GM21786 (cell line): ENCODE results near the gene CASZ1.

Source experiments
- ATAC-seq: cut with Tn5 transposase; IDR thresholded peaks from one replicate; pipeline ENCODE4 v1.9.1; 2021; ENCODE audit not compliant: unreplicated experiment

CASZ1 gene

DNA sequence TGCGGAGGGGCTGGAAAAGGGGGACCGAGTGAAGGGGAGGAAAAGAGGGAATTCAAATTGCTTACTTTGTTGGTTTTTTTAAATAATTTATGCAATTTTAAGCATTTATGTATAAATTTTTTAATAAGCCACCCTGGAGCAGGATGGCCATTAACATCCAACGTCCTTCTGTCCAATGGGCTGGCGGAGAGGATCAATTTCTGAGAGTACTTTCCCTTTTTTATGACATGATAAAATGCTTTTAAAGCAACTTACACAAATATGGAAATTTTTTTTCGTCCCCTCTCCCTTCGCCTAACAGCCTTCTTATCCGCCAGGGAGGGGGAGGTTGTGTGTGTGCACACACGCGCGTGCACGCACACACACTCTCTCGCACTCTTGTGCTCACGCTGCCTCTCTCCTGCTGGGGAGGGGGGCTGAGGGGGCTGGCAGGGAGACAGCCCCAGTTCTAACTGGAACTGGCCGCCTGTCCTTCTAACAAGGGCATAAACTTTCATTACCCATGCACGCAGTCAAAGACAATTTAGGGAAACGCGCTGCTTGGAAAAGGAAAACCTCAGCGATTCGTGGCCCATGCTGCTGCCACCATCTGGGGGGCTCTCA, 123.2 kb downstream of the CASZ1 start:
- no peak for ATAC-seq

- no peak for ATAC-seq
These were observed 123.9 kb downstream of the CASZ1 start for GRCh38 chr1:10672343-10673050.

- no peak for ATAC-seq
These were observed 124.7 kb downstream of the CASZ1 start for GRCh38 chr1:10671622-10672342.

DNA sequence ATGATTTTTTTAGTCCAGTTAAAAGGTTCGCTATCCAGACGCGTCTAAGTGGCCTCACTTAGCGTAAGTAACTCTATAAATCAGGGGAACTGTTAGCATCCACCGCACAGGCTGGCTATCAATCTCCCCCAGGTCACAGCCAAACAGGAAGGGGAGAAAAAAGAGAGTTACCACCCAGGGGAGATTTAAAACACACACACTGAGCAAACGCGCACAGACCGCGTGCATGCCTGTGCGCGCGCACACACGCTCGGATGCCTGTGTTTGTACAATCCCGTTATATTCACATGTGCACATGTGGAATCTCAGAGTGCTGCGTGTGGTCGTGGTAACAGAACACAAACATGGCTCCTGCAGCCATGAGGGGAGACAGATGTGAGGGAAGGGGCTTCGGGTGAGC, 125.4 kb downstream of the CASZ1 start:
- no peak for ATAC-seq

DNA sequence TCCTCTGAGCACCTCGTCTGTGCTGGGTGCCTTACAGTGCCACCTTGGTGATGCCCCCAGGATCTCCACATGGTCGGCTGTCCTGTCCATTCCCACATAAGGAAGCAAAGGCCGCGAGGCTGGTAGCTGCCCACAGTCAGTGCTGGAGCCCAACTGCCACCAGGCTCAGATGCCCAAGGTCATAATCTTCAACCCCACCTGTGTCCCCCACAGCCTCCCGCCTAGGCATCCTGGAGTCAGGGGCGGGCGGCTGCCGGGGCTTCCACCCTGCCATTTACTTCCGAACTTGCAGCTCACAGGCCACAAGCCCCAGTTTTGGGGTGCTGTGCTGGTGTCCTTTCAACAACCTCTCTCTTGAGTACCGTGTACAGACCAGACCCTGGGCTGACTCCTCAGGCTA, 126.3 kb downstream of the CASZ1 start:
- no peak for ATAC-seq

DNA sequence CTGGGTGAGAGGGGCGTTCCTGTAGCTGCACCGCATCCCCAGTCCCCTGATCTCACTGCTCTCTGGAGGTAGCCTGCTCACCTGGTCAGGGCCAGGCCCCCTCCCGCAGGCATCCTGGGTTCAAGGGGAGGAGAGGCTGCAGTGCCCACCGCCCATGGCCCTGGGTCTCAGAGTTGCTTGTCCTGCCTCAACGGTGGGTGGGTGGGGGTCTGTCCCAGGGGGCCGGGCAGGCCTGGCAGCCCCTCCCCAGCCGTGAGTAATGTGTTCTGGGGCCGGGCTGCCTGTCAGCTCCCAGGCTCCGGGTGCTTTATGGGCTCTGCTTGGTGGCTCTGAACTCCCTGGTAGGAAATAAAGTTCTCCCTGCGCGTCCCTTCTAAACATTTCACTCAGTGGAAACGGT, 126.9 kb downstream of the CASZ1 start:
- no peak for ATAC-seq

DNA sequence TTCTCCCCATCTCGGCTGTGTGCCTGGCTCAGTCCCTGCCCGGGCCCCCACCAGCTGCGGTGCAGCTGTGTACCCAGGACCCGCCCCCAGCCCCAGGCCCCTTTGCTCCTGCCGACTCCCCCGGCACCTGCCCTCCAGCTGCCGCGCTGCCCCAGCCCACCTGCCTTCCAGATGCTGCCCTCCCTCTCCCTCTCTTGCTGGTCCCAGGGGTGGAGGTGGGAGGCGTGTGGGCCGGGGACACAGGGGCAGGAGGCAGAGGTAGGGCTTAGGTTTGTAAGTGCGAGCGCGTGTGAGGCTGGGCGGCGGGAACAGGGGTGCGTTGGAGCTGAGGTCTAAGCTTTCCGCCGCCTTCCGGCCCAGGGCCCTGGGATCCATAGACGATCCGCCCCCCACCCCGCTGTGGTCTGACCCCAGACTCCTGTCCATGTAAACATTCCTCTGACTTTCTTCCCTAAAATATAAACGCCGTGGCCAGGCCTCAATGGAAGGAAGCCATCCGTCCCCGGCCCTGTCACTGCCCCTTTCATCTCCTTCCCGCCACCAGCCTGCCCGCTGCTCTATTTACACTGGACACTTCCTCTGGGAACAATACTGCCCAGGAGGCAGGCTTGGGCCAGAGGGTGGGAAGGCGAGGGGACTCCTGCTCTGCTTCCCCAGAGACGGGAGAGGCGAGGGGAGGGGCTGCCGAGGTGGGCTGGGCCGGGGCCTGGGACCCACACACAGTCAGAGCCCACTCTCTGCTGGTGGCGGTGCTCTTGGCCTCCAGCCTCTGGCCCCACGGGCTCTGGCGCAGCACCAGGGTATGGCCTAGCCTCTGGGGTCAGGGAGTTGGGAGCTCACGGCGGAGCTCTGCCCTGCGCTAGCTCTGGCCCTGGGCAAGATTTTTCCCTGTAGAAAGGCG, 128.3 kb downstream of the CASZ1 start:
- ATAC-seq, result no peak

- no peak for ATAC-seq
These were observed 130.3 kb downstream of the CASZ1 start for GRCh38 chr1:10665930-10666850.

- no peak for ATAC-seq
These were observed 131.2 kb downstream of the CASZ1 start for GRCh38 chr1:10665226-10665625.

- no peak for ATAC-seq
These were observed 132.2 kb downstream of the CASZ1 start for GRCh38 chr1:10664251-10664650.

DNA sequence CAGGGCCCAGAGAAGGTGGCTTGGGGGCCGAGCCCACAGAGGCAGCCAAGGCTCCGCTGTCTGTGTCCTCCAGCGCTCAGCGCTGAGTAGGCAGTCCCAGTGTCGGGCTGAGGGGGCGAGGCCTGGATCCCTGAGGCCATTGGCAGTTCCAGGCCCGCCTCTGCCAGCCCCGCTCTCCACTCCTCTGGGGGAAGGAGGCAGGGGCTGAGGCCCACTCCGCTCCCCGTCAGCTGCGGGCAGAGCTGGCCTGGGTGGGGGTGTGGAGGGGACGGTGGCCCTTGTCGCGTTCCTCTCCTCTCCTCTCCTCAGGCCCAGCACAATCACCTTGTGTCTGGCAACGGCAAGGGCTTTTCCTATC, 132.8 kb downstream of the CASZ1 start:
- no peak for ATAC-seq

- ATAC-seq, result no peak
These were observed 133.4 kb downstream of the CASZ1 start for GRCh38 chr1:10662824-10663677.

GRCh38 chr1:10662090-10662688, 134.3 kb downstream of the CASZ1 start:
- ATAC-seq, result no peak

- no peak for ATAC-seq
These were observed 135.0 kb downstream of the CASZ1 start for GRCh38 chr1:10661453-10661852.

- ATAC-seq, result no peak
These were observed 136.6 kb downstream of the CASZ1 start for GRCh38 chr1:10659646-10660540.

DNA sequence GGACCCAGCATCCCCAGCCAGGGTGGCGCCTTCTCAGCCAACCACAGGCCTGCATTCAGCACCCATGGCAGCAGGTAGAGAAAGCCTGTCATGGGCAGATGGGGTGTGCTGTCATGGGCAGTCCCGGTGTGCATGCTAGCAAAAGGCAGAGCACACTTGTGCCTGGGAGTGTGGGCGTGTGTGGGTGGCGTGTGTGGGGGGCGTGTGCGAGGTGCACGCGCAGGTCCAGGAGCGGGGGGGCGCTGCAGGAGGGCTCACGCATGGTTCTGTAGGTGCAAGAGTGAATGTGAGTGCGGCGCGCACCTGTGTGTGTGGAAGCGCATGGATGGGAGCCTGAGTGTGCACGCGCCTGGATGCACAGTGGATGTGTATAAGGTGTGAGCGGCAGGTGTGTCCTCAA, 137.2 kb downstream of the CASZ1 start:
- no peak for ATAC-seq

- ATAC-seq, result no peak
These were observed 137.9 kb downstream of the CASZ1 start for GRCh38 chr1:10658396-10659066.
